ENCODE data around the gene LY6G6C.
A peak's percentile ranks its signal among the peaks of the same experiment; 100 is the strongest.

LY6G6C gene

GRCh38 chr6:31741815-31742214, 20.3 kb upstream of the LY6G6C start:
- no peak for DNase-seq (ENCODE audit: low read depth)

- DNase-seq (ENCODE audit: low read depth), result no peak
Measured at GRCh38 chr6:31740397-31741223, 19.1 kb upstream of the LY6G6C start.

- peak; percentile 93 for DNase-seq (ENCODE audit: low read depth)
Measured at GRCh38 chr6:31739639-31740396, 18.3 kb upstream of the LY6G6C start, which contains the start of gene MSH5. Gene MSH5 (plus strand): TSS chr6:31740005. CDS start chr6:31740467, 462 bp downstream.

- DNase-seq (ENCODE audit: low read depth), result peak; percentile 59
Measured at GRCh38 chr6:31737991-31738979, 16.7 kb upstream of the LY6G6C start.

- DNase-seq (ENCODE audit: low read depth), result no peak
Measured at GRCh38 chr6:31737315-31737990, 15.9 kb upstream of the LY6G6C start.

GRCh38 chr6:31736768-31737314, 15.3 kb upstream of the LY6G6C start:
- no peak for DNase-seq (ENCODE audit: low read depth)

- DNase-seq (ENCODE audit: low read depth), result peak; percentile 76
Measured at GRCh38 chr6:31736021-31736767, 14.6 kb upstream of the LY6G6C start, which contains the start of gene CLIC1. Gene CLIC1 (minus strand): TSS chr6:31736530. CDS start chr6:31736300, 230 bp downstream.

- DNase-seq (ENCODE audit: low read depth), result peak; percentile 31
Measured at GRCh38 chr6:31734821-31735406, 13.4 kb upstream of the LY6G6C start.

- no peak for DNase-seq (ENCODE audit: low read depth)
Measured at GRCh38 chr6:31734247-31734820, 12.8 kb upstream of the LY6G6C start.

- no peak for DNase-seq (ENCODE audit: low read depth)
Measured at GRCh38 chr6:31733734-31734133, 12.2 kb upstream of the LY6G6C start.

- no peak for DNase-seq (ENCODE audit: low read depth)
Measured at GRCh38 chr6:31732029-31732428, 10.5 kb upstream of the LY6G6C start.

GRCh38 chr6:31730631-31731086, 9.1 kb upstream of the LY6G6C start:
- DNase-seq (ENCODE audit: low read depth), result no peak

GRCh38 chr6:31729979-31730630, 8.6 kb upstream of the LY6G6C start:
- peak; percentile 50 for DNase-seq (ENCODE audit: low read depth)

GRCh38 chr6:31729515-31729978, 8.0 kb upstream of the LY6G6C start:
- peak; percentile 73 for DNase-seq (ENCODE audit: low read depth)

GRCh38 chr6:31728767-31729514, 7.4 kb upstream of the LY6G6C start, which contains the start of gene DDAH2:
Gene DDAH2 (minus strand): TSS chr6:31729299. CDS start chr6:31729161, 138 bp downstream.
- no peak for DNase-seq (ENCODE audit: low read depth)

GRCh38 chr6:31727717-31728671, 6.4 kb upstream of the LY6G6C start:
- no peak for DNase-seq (ENCODE audit: low read depth)
